GM23338 (cell line): ENCODE data around the gene MCUB. TPM values are rescaled to one million over a fixed set of nuclear protein-coding genes. Genes with fewer than 3 reads are reported as not detected.

Experiments
- ATAC-seq: fragments of 200-7000 bp; cut with Tn5 transposase; 3 replicates; pipeline ENCODE4 v1.9.1; 2020
- DNase-seq: peaks from one replicate; pipeline ENCODE4 v3.0.0-alpha.2; 2015; ENCODE audit warnings: low spot score
- H2AFZ ChIP-seq: fragments of 200-600 bp; sonication (generic); 2 replicates; pipeline ENCODE4 v1.8.0; 2016; ENCODE audit warnings: antibody characterized with exemption, mild to moderate bottlenecking, moderate library complexity
- H3F3A ChIP-seq: fragments of 200-600 bp; sonication (generic); replicated peaks from 2 replicates; pipeline ENCODE4 v1.8.0; 2017; ENCODE audit warnings: antibody characterized with exemption, mixed run types, low read depth
- H3K27ac ChIP-seq: fragments of 200-600 bp; sonication (generic); 2 replicates; pipeline ENCODE4 v1.6.1; 2016; ENCODE audit warnings: low read depth
- H3K27me3 ChIP-seq: fragments of 200-600 bp; sonication (generic); 2 replicates; pipeline ENCODE4 v1.8.0; 2016; ENCODE audit warnings: mild to moderate bottlenecking, mixed run types, moderate library complexity; ENCODE audit not compliant: insufficient read depth
- H3K36me3 ChIP-seq: fragments of 200-600 bp; sonication (generic); 2 replicates; pipeline ENCODE4 v1.8.0; 2016; ENCODE audit warnings: mild to moderate bottlenecking; ENCODE audit not compliant: insufficient read depth
- H3K4me1 ChIP-seq: fragments of 200-600 bp; sonication (generic); 2 replicates; pipeline ENCODE4 v1.8.0; 2016; ENCODE audit warnings: mild to moderate bottlenecking, moderate library complexity; ENCODE audit not compliant: insufficient read depth
- H3K4me2 ChIP-seq: fragments of 200-600 bp; sonication (generic); 2 replicates; pipeline ENCODE4 v1.7.1; 2017; ENCODE audit warnings: mixed run types
- H3K4me3 ChIP-seq: fragments of 200-600 bp; sonication (generic); 2 replicates; pipeline ENCODE4 v1.6.1; 2016; ENCODE audit warnings: mixed run types
- H3K79me2 ChIP-seq: fragments of 200-600 bp; sonication (generic); replicated peaks from 2 replicates; pipeline ENCODE4 v1.8.0; 2017; ENCODE audit warnings: mild to moderate bottlenecking; ENCODE audit not compliant: insufficient read depth
- H3K9me2 ChIP-seq: fragments of 200-600 bp; sonication (generic); 2 replicates; pipeline ENCODE4 v1.8.0; 2017; ENCODE audit not compliant: insufficient read depth
- H4K20me1 ChIP-seq: fragments of 200-600 bp; sonication (generic); replicated peaks from 2 replicates; pipeline ENCODE4 v1.8.0; 2017; ENCODE audit warnings: mild to moderate bottlenecking; ENCODE audit not compliant: insufficient read depth
- H3K27ac Mint-ChIP-seq: 2 replicates; pipeline ENCODE4 v1.8.0; 2020; ENCODE audit warnings: inconsistent platforms, mild to moderate bottlenecking, moderate library complexity, mixed read lengths
- H3K27me3 Mint-ChIP-seq: 3 replicates; pipeline ENCODE4 v1.8.0; 2022; ENCODE audit warnings: low read depth, mild to moderate bottlenecking, moderate library complexity, mixed read lengths, inconsistent platforms; ENCODE audit not compliant: insufficient read depth, poor library complexity
- H3K36me3 Mint-ChIP-seq: 3 replicates; pipeline ENCODE4 v1.8.0; 2021; ENCODE audit warnings: low read depth, mild to moderate bottlenecking, inconsistent platforms, moderate library complexity, mixed read lengths
- H3K4me1 Mint-ChIP-seq: 3 replicates; pipeline ENCODE4 v1.8.0; 2020; ENCODE audit warnings: mild to moderate bottlenecking, inconsistent platforms, mixed read lengths
- H3K4me3 Mint-ChIP-seq: 3 replicates; pipeline ENCODE4 v1.8.0; 2021; ENCODE audit warnings: moderate library complexity, mild to moderate bottlenecking, inconsistent platforms, mixed read lengths
- H3K9me3 Mint-ChIP-seq: 3 replicates; pipeline ENCODE4 v1.8.0; 2020; ENCODE audit warnings: moderate library complexity, mild to moderate bottlenecking, inconsistent platforms, mixed read lengths
- CREB1 ChIP-seq: fragments of 250-450 bp; sonication (Bioruptor Pico); IDR thresholded peaks from 2 replicates; pipeline ENCODE4 v1.5.0; 2020; ENCODE audit warnings: low read depth, mild to moderate bottlenecking, moderate library complexity
- CTCF ChIP-seq, 2 experiments: fragments of 200-600 bp in 1 of 2; sonication (generic) in 1 of 2; conservative IDR thresholded peaks; 2 replicates each; pipeline versions ENCODE4 v1.5.1 to v1.6.1; 2016 to 2017; ENCODE audit warnings: antibody characterized with exemption in 2 of 2, low read depth in 2 of 2, mild to moderate bottlenecking in 2 of 2, moderate library complexity in 1 of 2
- ETS1 ChIP-seq: IDR thresholded peaks from 2 replicates; pipeline ENCODE4 v1.6.1; 2016; ENCODE audit warnings: antibody characterized with exemption
- EZH2 ChIP-seq: fragments of 200-600 bp; sonication (generic); IDR thresholded peaks from one replicate; pipeline ENCODE4 v1.8.0; 2017; ENCODE audit warnings: antibody characterized with exemption, mild to moderate bottlenecking, low read depth; ENCODE audit not compliant: unreplicated experiment
- EZH2phosphoT487 ChIP-seq: fragments of 200-600 bp; sonication (generic); IDR thresholded peaks from one replicate; pipeline ENCODE4 v1.8.1; 2018; ENCODE audit warnings: antibody characterized with exemption; ENCODE audit not compliant: unreplicated experiment
- JUNB ChIP-seq: IDR thresholded peaks from one replicate; pipeline ENCODE4 v1.6.1; 2016; ENCODE audit warnings: antibody characterized with exemption; ENCODE audit not compliant: unreplicated experiment
- NANOG ChIP-seq: IDR thresholded peaks from 2 replicates; pipeline ENCODE4 v1.6.1; 2016; ENCODE audit warnings: antibody characterized with exemption, borderline replicate concordance
- POLR2AphosphoS5 ChIP-seq: IDR thresholded peaks from 2 replicates; pipeline ENCODE4 v1.6.1; 2016; ENCODE audit warnings: antibody characterized with exemption, low read depth
- REST ChIP-seq: IDR thresholded peaks from one replicate; pipeline ENCODE4 v1.6.1; 2018; ENCODE audit warnings: antibody characterized with exemption; ENCODE audit not compliant: unreplicated experiment
- STAT1 ChIP-seq: IDR thresholded peaks from one replicate; pipeline ENCODE4 v1.6.1; 2016; ENCODE audit warnings: antibody characterized with exemption; ENCODE audit not compliant: unreplicated experiment
- ZNF114 ChIP-seq: fragments of 250-450 bp; sonication (Bioruptor Pico); IDR thresholded peaks from 2 replicates; pipeline ENCODE4 v1.5.0; 2020; ENCODE audit warnings: mild to moderate bottlenecking, moderate library complexity
- ZNF331 ChIP-seq: fragments of 250-450 bp; sonication (Bioruptor Pico); IDR thresholded peaks from 2 replicates; pipeline ENCODE4 v1.5.0; 2020; ENCODE audit warnings: low read depth, mild to moderate bottlenecking, moderate library complexity
- ZNF462 ChIP-seq: fragments of 250-450 bp; sonication (Bioruptor Pico); IDR thresholded peaks from 2 replicates; pipeline ENCODE4 v1.5.0; 2020; ENCODE audit warnings: mild to moderate bottlenecking, moderate library complexity
- polyA plus RNA-seq: library from polyadenylated mRNA; unstranded; fragments of >200 nt; fragmentation: Nextera tagmentation; extraction: Ambion mirVana; gene quantifications from 2 replicates; pipeline ENCODE4 v1.2.1, GENCODE V29; 2016
- total RNA-seq: library from RNA; depleted of rRNA; stranded (reverse); fragments of >200 nt; shearing (Covaris generic); gene quantifications from 2 replicates; pipeline ENCODE4 v1.2.3, GENCODE V29; 2014

MCUB gene
- total and polyA plus RNA-seq, 2 experiments from 2014 or later = 21.7 to 97.9 TPM

GRCh38 chr4:109690690-109691410, 130.8 kb downstream of the MCUB start:
- Mint-ChIP-seq H3K27ac (no peak overlapping the region), H3K27me3 (no peaks in the 10 kb centered on the region), H3K9me3 (no peaks in the 10 kb centered on the region), H3K36me3 (peaks cover 51% of the 10 kb centered on the region; the same call in 2 of the 3 replicates), H3K4me3 (no peak overlapping the region), H3K4me1 (no peaks in the 10 kb centered on the region)
- Histone ChIP-seq H3F3A (no peaks in the 10 kb centered on the region), H3K4me1 (no peaks in the 10 kb centered on the region), H3K79me2 (no peaks in the 10 kb centered on the region), H3K4me3 (no peak overlapping the region), H4K20me1 (no peaks in the 10 kb centered on the region), H3K4me2 (no peak overlapping the region), H3K27me3 (no peaks in the 10 kb centered on the region), H2AFZ (no peak overlapping the region), H3K27ac (no peak overlapping the region), H3K9me2 (no peaks in the 10 kb centered on the region), H3K36me3 (peaks cover 10% of the 10 kb centered on the region)
- no peak for TF ChIP-seq POLR2AphosphoS5
- no peak for TF ChIP-seq NANOG
- no peak for TF ChIP-seq CTCF (conservative IDR thresholded peaks at IDR 0.05; ENCODE audit: low read depth in 2 of 2)
- no peak for TF ChIP-seq ZNF114 (CRISPR knock-in tag)
- no peak for TF ChIP-seq EZH2
- no peak for TF ChIP-seq CREB1
- TF ChIP-seq JUNB = no peak
- no peak for TF ChIP-seq STAT1
- TF ChIP-seq ETS1 = no peak
- no peak for TF ChIP-seq EZH2phosphoT487
- no peak for TF ChIP-seq REST
- no peak for TF ChIP-seq ZNF331 (CRISPR knock-in tag)
- TF ChIP-seq ZNF462 (CRISPR knock-in tag) = no peak
- no peak for DNase-seq
- ATAC-seq = no peak
